Ovary (tissue), 9 donors: ENCODE measurements around the gene SUMO3. TPM values are rescaled to one million over a fixed set of nuclear protein-coding genes. Genes with fewer than 3 reads are reported as not detected.

ENCODE experiments used
- DNase-seq, 5 donors: peaks; one replicate each; pipeline ENCODE4 v3.0.0-alpha.2; 2019 to 2020
- H3K27ac ChIP-seq, 2 donors: fragments of 200-600 bp; one replicate each; pipeline versions ENCODE4 v1.5.1 to v1.8.0; 2019 to 2022
- H3K27me3 ChIP-seq: fragments of 200-600 bp; one replicate; pipeline ENCODE4 v1.8.0; 2022
- H3K36me3 ChIP-seq: fragments of 200-600 bp; sonication (generic); one replicate; pipeline ENCODE4 v1.5.1; 2019
- H3K4me1 ChIP-seq: one replicate; pipeline ENCODE4 v1.8.1; 2013; ENCODE audit warnings: mild to moderate bottlenecking, moderate library complexity; ENCODE audit not compliant: insufficient read depth
- H3K4me3 ChIP-seq: fragments of 200-600 bp; sonication (generic); one replicate; pipeline ENCODE4 v1.5.1; 2017
- H3K9me3 ChIP-seq, 2 donors: fragments of 200-600 bp in 1 of 2; sonication (generic) in 1 of 2; one replicate each; pipeline versions ENCODE4 v1.5.1 to v1.8.1; 2013 to 2019; ENCODE audit warnings: mild to moderate bottlenecking in 1 of 2, moderate library complexity in 1 of 2
- CTCF ChIP-seq, 3 donors: fragments of 450-650 bp in 2 of 3; fragments of 200-600 bp in 1 of 3; IDR thresholded peaks; one replicate each; pipeline versions ENCODE4 v1.5.1 to v1.8.0; 2016 to 2022; ENCODE audit warnings: antibody characterized with exemption in 3 of 3, mild to moderate bottlenecking in 1 of 3
- EP300 ChIP-seq: sonication (generic); formaldehyde crosslinking; IDR thresholded peaks from one replicate; pipeline ENCODE4 v1.6.1; 2017; ENCODE audit warnings: antibody characterized with exemption
- POLR2A ChIP-seq: fragments of 450-650 bp; IDR thresholded peaks from one replicate; pipeline ENCODE4 v1.6.1; 2017; ENCODE audit warnings: antibody characterized with exemption, mild to moderate bottlenecking, moderate library complexity
- whole genome bisulfite sequencing, 3 donors: extraction: QIAGEN DNeasy Blood & Tissue Kit in 1 of 3; methylation state at CpG; one replicate each; pipeline versions ENCODE4 v1.1.5 to v1.1.7; 2013 to 2017; 5-methylcytosine and 5-hydroxymethylcytosine counted together
- intact Hi-C, 4 donors: fragments of 100-400 bp; cut with DNase I; formaldehyde crosslinking; loops; one replicate each; pipeline versions ENCODE4 v1.11.0 to v1.15.1; 2022 to 2023
- polyA plus RNA-seq, 2 donors: library from polyadenylated mRNA; stranded (reverse); fragments of 200-250 nt in 1 of 2; fragments of 350-450 nt in 1 of 2; fragmentation: Illumina TruSeq in 1 of 2; extraction: RNeasy Lipid Tissue Mini Kit (QIAGEN cat#74804) in 1 of 2; gene quantifications; one replicate each; pipeline ENCODE4 v1.2.3, GENCODE V29; 2013 to 2014
- total RNA-seq, 7 donors: library from RNA; depleted of rRNA in 2 of 7; stranded (reverse); fragments of >200 nt in 2 of 7; fragmentation: NEBNext Ultra II Directional in 3 of 7; extraction: Animal tissue kit (Norgen Biotek cat#: 25700) in 3 of 7; gene quantifications; one replicate each; pipeline versions ENCODE4 v1.1.0 to v1.2.4, GENCODE V29; 2016 to 2023
- donor health status: DM: no; HTN: no; CAD: no; lungs with moderate emphysema.
- donor health status: DM: no; HTN: no; CAD: no.
- donor health status: Bipolar disorder and iron deficiency.
- donor health status: DM: yes; HTN: yes; CAD: no.
- donor health status: DM: no; HTN: no; CAD: no.
- donor health status: DM: yes; HTN: yes; CAD: no.

SUMO3 gene
- total and polyA plus RNA-seq, 9 donors, result 45.3 to 108 (median 74.3) TPM

- WGBS, 3 donors, result 83 to 92% (median 89%) methylated on average over 36 of the region's 36 CpGs
- Histone ChIP-seq H3K27me3 (no peaks in the 10 kb centered on the region), H3K9me3 (no peaks in the 10 kb centered on the region), H3K4me3 (no peak overlapping the region), H3K27ac (no peak overlapping the region), H3K36me3 (no peaks in the 10 kb centered on the region), H3K4me1 (peaks cover 3% of the 10 kb centered on the region)
- DNase-seq, result peak in 1 of 5 donors; percentile 30
- no peak for TF ChIP-seq CTCF (IDR thresholded peaks at IDR 0.05)
- no peak for TF ChIP-seq EP300
- no peak for TF ChIP-seq POLR2A
- intact Hi-C loops, result no loop called here
Observed at GRCh38 chr21:44848821-44849521, 31.1 kb upstream of the SUMO3 start.

- intact Hi-C loops, result no loop called here
- Histone ChIP-seq H3K36me3 (no peaks in the 10 kb centered on the region), H3K9me3 (no peaks in the 10 kb centered on the region), H3K4me1 (peaks cover 3% of the 10 kb centered on the region), H3K27ac (no peak overlapping the region), H3K27me3 (no peaks in the 10 kb centered on the region), H3K4me3 (no peak overlapping the region)
- 72 to 79% (median 73%) methylated on average over 24 of the region's 24 CpGs for WGBS, 3 donors
- no peak for TF ChIP-seq POLR2A
- TF ChIP-seq CTCF (IDR thresholded peaks at IDR 0.05), result no peak
- TF ChIP-seq EP300, result no peak
- DNase-seq, result peak in 2 of 5 donors; percentile 10 to 23
Observed at GRCh38 chr21:44847261-44848056, 29.6 kb upstream of the SUMO3 start.

GRCh38 chr21:44846485-44847260 is 28.8 kb upstream of the SUMO3 start:
- intact Hi-C loops, result no loop called here
- H3K4me1 ChIP-seq, result peaks cover 3% of the 10 kb centered on the region
- 24 to 30% (median 28%) methylated on average over 26 to 27 of the region's 27 CpGs for WGBS, 3 donors

More at GRCh38 chr21:44846485-44847260, 28.8 kb upstream of the SUMO3 start:
- Histone ChIP-seq H3K4me3 (no peak overlapping the region), H3K36me3 (no peaks in the 10 kb centered on the region), H3K27me3 (no peaks in the 10 kb centered on the region), H3K9me3 (no peaks in the 10 kb centered on the region), H3K27ac (no peak overlapping the region)
- TF ChIP-seq EP300, result no peak
- no peak for TF ChIP-seq CTCF (IDR thresholded peaks at IDR 0.05)
- no peak for TF ChIP-seq POLR2A
- peak in 2 of 5 donors; percentile 20 to 54 for DNase-seq
